Activated naive CD8-positive, alpha-beta T cell treated with anti-CD3 and anti-CD28 coated beads for 36 hours (primary cell): ENCODE measurements around the gene POU2F1. TPM values are rescaled to one million over a fixed set of nuclear protein-coding genes. Genes with fewer than 3 reads are reported as not detected.

Experiments
- DNase-seq: peaks from one replicate; pipeline ENCODE4 v3.0.0; 2021
- H3K27ac Mint-ChIP-seq: one replicate; pipeline ENCODE4 v1.8.0; 2022; ENCODE audit warnings: mild to moderate bottlenecking, moderate library complexity, mixed read lengths
- H3K27me3 Mint-ChIP-seq: one replicate; pipeline ENCODE4 v1.8.0; 2022; ENCODE audit warnings: mild to moderate bottlenecking, mixed read lengths
- H3K36me3 Mint-ChIP-seq: one replicate; pipeline ENCODE4 v1.8.0; 2021; ENCODE audit warnings: mild to moderate bottlenecking, mixed read lengths
- H3K4me1 Mint-ChIP-seq: one replicate; pipeline ENCODE4 v1.8.0; 2021; ENCODE audit warnings: mixed read lengths
- H3K4me3 Mint-ChIP-seq: one replicate; pipeline ENCODE4 v1.8.0; 2022; ENCODE audit warnings: mild to moderate bottlenecking, moderate library complexity, mixed read lengths
- H3K9me3 Mint-ChIP-seq: one replicate; pipeline ENCODE4 v1.8.0; 2022; ENCODE audit warnings: mixed read lengths
- total RNA-seq, 2 experiments: library from RNA; stranded (reverse); gene quantifications; one replicate each; pipeline ENCODE4 v1.2.3, GENCODE V29; 2021

The POU2F1 gene
- total RNA-seq, 2 experiments from 2014 or later, result 13.5 to 17.3 TPM

DNA sequence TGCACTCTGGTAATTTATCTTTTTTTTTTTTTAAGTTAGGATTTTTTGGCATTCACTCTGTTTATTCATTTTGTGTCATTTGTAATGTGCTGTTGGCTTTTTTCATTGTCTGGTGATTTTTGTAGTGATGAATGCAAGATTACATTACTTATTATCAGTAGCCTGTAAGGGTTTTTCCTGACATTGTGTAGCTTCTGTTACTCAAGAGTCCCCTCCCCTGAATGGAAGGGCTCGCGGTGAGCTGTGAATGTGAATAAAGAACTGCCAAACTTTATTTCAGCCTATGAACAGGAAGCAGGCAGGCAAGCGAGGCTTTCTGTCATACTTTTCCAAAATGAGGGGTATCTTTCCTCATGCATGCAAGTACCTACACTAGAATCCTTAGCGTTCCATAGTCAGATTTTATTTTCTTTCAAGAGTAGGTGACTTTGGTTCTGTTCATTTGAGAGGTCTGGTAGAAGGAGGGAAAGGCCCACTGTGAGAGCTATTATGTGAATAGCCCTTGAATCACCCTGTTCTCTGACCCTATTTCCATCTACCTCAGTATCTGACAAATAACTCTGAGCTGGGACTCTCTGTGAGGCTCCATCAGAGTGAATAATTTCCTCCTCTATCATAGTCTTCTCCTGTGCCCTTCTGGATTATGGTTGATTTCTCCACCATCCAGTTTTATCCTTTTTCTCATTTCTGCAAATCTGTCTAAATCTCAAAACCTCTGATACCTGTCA lies 183.6 kb downstream of the POU2F1 start:
- H3K27ac Mint-ChIP-seq, result no peak overlapping the region
- peaks cover 7% of the 10 kb centered on the region for H3K4me1 Mint-ChIP-seq
- no peak overlapping the region for H3K4me3 Mint-ChIP-seq
- no peak for DNase-seq
- peaks cover 13% of the 10 kb centered on the region for H3K36me3 Mint-ChIP-seq
- H3K27me3 Mint-ChIP-seq, result no peaks in the 10 kb centered on the region
- no peaks in the 10 kb centered on the region for H3K9me3 Mint-ChIP-seq

DNA sequence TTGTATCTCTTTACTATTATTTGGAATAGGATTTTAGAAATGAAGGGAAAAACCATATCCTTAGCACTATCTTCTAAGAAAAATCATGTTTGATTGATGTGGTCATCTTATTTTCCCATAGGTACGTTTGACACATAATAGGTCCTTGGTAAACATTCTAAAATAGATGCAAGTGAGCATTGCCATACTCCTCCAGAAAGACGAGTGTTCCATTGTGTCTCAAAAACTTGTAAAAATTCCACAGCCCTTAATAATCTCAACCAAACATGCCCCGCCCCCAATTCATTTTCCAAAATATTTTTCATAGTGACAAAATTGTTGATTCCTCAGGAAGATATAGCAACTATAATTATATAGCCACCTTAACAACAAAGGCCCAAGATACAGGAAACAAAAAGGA lies 184.2 kb downstream of the POU2F1 start:
- H3K9me3 Mint-ChIP-seq, result no peaks in the 10 kb centered on the region

GRCh38 chr1:167408355-167408754 lies 187.7 kb downstream of the POU2F1 start:
- Mint-ChIP-seq H3K36me3 (peaks cover 25% of the 10 kb centered on the region), H3K4me3 (no peak overlapping the region), H3K27ac (no peak overlapping the region), H3K27me3 (no peaks in the 10 kb centered on the region), H3K9me3 (no peaks in the 10 kb centered on the region), H3K4me1 (peaks cover 16% of the 10 kb centered on the region)
- DNase-seq, result no peak

More for the DNA sequence above, 184.2 kb downstream of the POU2F1 start:
- no peak for DNase-seq
- H3K4me3 Mint-ChIP-seq, result no peak overlapping the region
- peaks cover 7% of the 10 kb centered on the region for H3K4me1 Mint-ChIP-seq
- H3K27ac Mint-ChIP-seq, result no peak overlapping the region
- peaks cover 13% of the 10 kb centered on the region for H3K36me3 Mint-ChIP-seq
- no peaks in the 10 kb centered on the region for H3K27me3 Mint-ChIP-seq

- no peaks in the 10 kb centered on the region for H3K9me3 Mint-ChIP-seq
Observed at GRCh38 chr1:167409183-167409582, 188.5 kb downstream of the POU2F1 start.

DNA sequence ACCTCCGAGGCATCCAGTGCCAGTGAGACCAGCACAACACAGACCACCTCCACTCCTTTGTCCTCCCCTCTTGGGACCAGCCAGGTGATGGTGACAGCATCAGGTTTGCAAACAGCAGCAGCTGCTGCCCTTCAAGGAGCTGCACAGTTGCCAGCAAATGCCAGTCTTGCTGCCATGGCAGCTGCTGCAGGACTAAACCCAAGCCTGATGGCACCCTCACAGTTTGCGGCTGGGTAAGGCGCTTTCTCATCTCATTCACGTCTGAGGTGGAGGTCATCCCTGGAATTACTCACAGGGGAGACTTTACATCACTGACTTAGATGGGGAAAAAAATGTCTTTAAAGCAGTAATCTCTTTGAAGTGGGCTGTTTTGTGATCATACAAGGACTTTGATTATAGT lies 191.4 kb downstream of the POU2F1 start:
- H3K27me3 Mint-ChIP-seq, result no peaks in the 10 kb centered on the region
- peaks cover 28% of the 10 kb centered on the region for H3K4me1 Mint-ChIP-seq
- no peak overlapping the region for H3K27ac Mint-ChIP-seq
- DNase-seq, result no peak
- H3K9me3 Mint-ChIP-seq, result no peaks in the 10 kb centered on the region
- H3K4me3 Mint-ChIP-seq, result no peak overlapping the region
- H3K36me3 Mint-ChIP-seq, result peaks cover 21% of the 10 kb centered on the region

More at GRCh38 chr1:167409183-167409582, 188.5 kb downstream of the POU2F1 start:
- Mint-ChIP-seq H3K4me3 (no peak overlapping the region), H3K27me3 (no peaks in the 10 kb centered on the region), H3K27ac (no peak overlapping the region), H3K4me1 (peaks cover 19% of the 10 kb centered on the region), H3K36me3 (peaks cover 26% of the 10 kb centered on the region)
- no peak for DNase-seq

- no peak overlapping the region for H3K27ac Mint-ChIP-seq
- no peaks in the 10 kb centered on the region for H3K27me3 Mint-ChIP-seq
- peaks cover 23% of the 10 kb centered on the region for H3K36me3 Mint-ChIP-seq
- H3K4me1 Mint-ChIP-seq, result peaks cover 32% of the 10 kb centered on the region
- H3K9me3 Mint-ChIP-seq, result no peaks in the 10 kb centered on the region
- H3K4me3 Mint-ChIP-seq, result no peak overlapping the region
- no peak for DNase-seq
Observed at GRCh38 chr1:167412920-167413319, 192.2 kb downstream of the POU2F1 start.

DNA sequence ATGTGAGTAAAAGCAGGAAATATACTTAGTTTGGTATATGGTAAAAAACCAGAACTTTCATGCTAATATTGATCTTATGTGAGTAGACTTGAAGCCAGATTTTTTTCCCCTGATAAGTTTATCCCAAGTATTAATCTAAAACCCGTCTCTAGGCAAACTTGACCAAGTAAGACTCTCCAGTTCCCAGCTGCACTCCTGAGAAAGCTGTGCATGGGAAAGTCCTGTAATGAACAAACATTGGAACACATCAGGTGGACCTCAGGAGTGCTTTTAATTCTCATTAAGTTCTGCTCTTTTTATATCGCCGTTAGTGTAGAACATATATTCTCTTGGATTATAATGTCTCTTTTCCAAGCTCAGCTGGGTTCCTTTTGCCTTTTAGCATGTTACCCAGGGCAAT lies 192.6 kb downstream of the POU2F1 start:
- Mint-ChIP-seq H3K36me3 (peaks cover 23% of the 10 kb centered on the region), H3K27ac (no peak overlapping the region), H3K9me3 (no peaks in the 10 kb centered on the region), H3K4me3 (no peak overlapping the region), H3K27me3 (no peaks in the 10 kb centered on the region), H3K4me1 (peaks cover 32% of the 10 kb centered on the region)
- DNase-seq, result no peak

- no peak for DNase-seq
- Mint-ChIP-seq H3K4me1 (peaks cover 28% of the 10 kb centered on the region), H3K9me3 (no peaks in the 10 kb centered on the region), H3K4me3 (no peak overlapping the region), H3K36me3 (peaks cover 20% of the 10 kb centered on the region), H3K27ac (no peak overlapping the region), H3K27me3 (no peaks in the 10 kb centered on the region)
Observed at GRCh38 chr1:167416506-167416905, 195.8 kb downstream of the POU2F1 start.

GRCh38 chr1:167418391-167418790 lies 197.7 kb downstream of the POU2F1 start:
- Mint-ChIP-seq H3K27me3 (no peaks in the 10 kb centered on the region), H3K4me1 (peaks cover 20% of the 10 kb centered on the region), H3K36me3 (peaks cover 10% of the 10 kb centered on the region), H3K4me3 (no peak overlapping the region), H3K9me3 (no peaks in the 10 kb centered on the region), H3K27ac (no peak overlapping the region)
- DNase-seq, result no peak

DNA sequence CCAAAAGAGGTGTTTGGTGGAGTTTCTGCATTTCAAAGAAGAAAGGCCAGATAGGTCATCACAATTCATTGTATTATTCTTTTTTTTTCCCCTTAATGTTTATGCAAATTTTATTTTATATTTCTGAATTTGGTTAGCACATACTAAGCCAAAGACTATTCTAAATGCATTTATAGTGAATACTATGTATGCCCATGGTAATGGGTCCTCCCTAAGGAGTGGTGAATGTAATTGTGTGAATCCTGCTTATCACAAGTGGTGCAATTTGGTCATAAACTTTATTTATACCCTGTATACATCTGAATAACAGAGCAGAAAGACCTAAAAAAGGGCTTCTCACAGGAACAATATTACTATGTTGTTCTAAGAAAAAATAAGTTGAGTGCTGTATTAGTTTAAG lies 198.6 kb downstream of the POU2F1 start:
- Mint-ChIP-seq H3K4me1 (peaks cover 17% of the 10 kb centered on the region), H3K27me3 (no peaks in the 10 kb centered on the region), H3K36me3 (peaks cover 7% of the 10 kb centered on the region), H3K4me3 (no peak overlapping the region), H3K9me3 (no peaks in the 10 kb centered on the region), H3K27ac (no peak overlapping the region)
- DNase-seq, result no peak

DNA sequence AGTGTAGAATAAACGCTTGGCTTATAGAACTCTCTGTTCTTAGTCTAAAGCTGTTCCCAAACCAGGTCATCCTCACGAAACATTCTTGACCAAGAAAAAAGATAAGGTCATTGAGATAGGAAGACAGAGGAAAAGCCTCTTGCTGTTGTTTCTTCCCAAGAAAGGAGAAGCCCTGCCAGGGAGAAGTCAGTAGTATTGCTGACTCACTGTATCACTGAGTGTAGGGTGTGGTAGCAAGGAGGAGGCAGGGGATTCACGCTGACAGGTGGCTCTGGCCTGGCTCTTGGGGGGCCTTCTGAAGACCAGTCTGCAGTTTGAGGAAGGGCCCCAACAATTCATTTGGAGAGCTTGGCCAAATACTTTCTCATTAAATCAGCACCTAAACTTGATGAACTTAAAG lies 199.8 kb downstream of the POU2F1 start:
- H3K4me1 Mint-ChIP-seq, result peaks cover 10% of the 10 kb centered on the region
- no peak overlapping the region for H3K27ac Mint-ChIP-seq
- DNase-seq, result no peak
- H3K27me3 Mint-ChIP-seq, result no peaks in the 10 kb centered on the region
- no peaks in the 10 kb centered on the region for H3K9me3 Mint-ChIP-seq
- no peak overlapping the region for H3K4me3 Mint-ChIP-seq
- H3K36me3 Mint-ChIP-seq, result peaks cover 6% of the 10 kb centered on the region

DNA sequence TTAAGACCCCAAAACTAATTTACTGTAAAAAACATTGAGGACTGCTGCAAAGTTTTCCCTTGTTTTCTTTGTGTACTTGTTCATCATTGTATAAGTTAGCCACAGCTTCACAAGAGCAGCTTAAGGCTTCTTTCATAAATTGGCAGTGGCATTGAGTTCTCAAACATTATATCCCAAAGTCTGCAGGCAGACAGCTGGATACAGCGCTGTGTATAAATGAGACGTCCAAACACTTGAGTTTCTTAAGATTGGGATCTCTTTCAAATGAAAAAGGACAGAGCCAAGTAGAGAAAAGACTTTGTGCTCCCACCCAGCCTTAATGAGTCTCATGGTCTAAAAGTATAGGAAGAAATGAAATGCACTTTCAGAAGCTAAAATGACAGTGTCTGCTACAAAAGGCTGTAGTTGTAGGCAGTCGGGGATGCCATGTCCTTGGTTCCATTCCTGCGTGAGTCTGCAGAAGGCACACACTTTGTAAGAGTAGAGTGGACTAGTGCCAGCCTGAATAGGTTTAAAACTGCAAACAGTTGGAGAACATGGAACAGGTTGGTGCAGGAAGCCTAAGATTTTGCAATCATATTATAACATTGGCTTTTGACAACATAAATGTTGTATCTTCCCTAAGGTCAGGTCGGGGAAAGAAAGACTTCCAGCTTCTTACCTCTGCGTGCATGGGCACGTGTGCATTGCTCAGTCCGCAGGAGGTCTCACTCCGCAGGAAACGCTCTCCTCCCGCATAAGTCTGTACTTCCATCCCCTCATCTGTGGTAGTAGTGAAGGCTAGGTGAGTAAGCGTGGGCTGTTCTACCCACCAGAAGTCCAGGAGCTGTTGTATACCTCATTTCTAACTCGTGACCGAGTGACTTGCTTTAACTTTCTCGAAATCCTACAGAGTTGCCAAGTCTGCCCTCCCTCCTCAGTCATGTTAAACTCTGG lies 203.3 kb downstream of the POU2F1 start:
- H3K4me1 Mint-ChIP-seq, result peaks cover 15% of the 10 kb centered on the region
- no peak for DNase-seq
- no peaks in the 10 kb centered on the region for H3K9me3 Mint-ChIP-seq
- H3K36me3 Mint-ChIP-seq, result no peaks in the 10 kb centered on the region
- no peak overlapping the region for H3K4me3 Mint-ChIP-seq
- no peaks in the 10 kb centered on the region for H3K27me3 Mint-ChIP-seq
- no peak overlapping the region for H3K27ac Mint-ChIP-seq

DNA sequence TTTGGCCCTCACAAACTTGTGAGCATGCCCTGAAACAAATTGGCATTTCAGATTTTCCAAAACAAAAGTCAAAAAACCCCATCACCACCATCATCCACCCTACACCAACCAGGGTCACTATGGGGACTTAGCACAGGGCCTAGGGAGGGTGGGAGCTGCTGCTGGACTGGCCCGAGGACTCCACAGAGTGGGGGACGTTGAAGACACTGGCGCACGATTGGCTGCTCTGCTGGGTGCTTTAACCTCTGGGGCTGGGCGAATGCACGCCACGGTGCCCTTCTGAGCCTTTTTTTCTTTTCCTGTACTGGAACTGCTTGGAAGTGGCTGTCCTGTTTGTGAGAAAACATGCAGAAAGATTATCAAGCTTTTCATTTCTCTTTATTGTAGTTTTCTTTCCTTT lies 204.8 kb downstream of the POU2F1 start:
- DNase-seq, result no peak
- Mint-ChIP-seq H3K36me3 (peaks cover 5% of the 10 kb centered on the region), H3K4me1 (peaks cover 20% of the 10 kb centered on the region), H3K27ac (no peak overlapping the region), H3K4me3 (no peak overlapping the region), H3K9me3 (no peaks in the 10 kb centered on the region), H3K27me3 (no peaks in the 10 kb centered on the region)

- H3K4me1 Mint-ChIP-seq, result peaks cover 27% of the 10 kb centered on the region
Observed at GRCh38 chr1:167426716-167427115, 206.0 kb downstream of the POU2F1 start.

GRCh38 chr1:167427848-167428247 lies 207.2 kb downstream of the POU2F1 start:
- Mint-ChIP-seq H3K9me3 (no peaks in the 10 kb centered on the region), H3K4me1 (peaks cover 25% of the 10 kb centered on the region)

More at GRCh38 chr1:167426716-167427115, 206.0 kb downstream of the POU2F1 start:
- H3K27ac Mint-ChIP-seq, result peak overlapping the region; percentile 29
- no peak overlapping the region for H3K4me3 Mint-ChIP-seq
- peaks cover 12% of the 10 kb centered on the region for H3K36me3 Mint-ChIP-seq
- H3K9me3 Mint-ChIP-seq, result no peaks in the 10 kb centered on the region
- DNase-seq, result no peak
- H3K27me3 Mint-ChIP-seq, result no peaks in the 10 kb centered on the region

More at GRCh38 chr1:167427848-167428247, 207.2 kb downstream of the POU2F1 start:
- H3K27ac Mint-ChIP-seq, result peak overlapping the region; percentile 17
- peaks cover 16% of the 10 kb centered on the region for H3K36me3 Mint-ChIP-seq
- no peak overlapping the region for H3K4me3 Mint-ChIP-seq
- no peaks in the 10 kb centered on the region for H3K27me3 Mint-ChIP-seq
- DNase-seq, result no peak
